ENCODE measurements around the gene DMRT3.
A peak's percentile ranks its signal among the peaks of the same experiment; 100 is the strongest.
"Not testable (repeated sequence)": the region's sequence is repeated elsewhere in the genome, so short reads cannot be mapped to it uniquely, and the experiment has no call there.

Gene DMRT3

GRCh38 chr9:980640-981039, 4.2 kb downstream of the DMRT3 start:
- no peak overlapping the region for H3K4me3 ChIP-seq (ENCODE audit: low read length)
- H3K27me3 ChIP-seq (replicated peaks; ENCODE audit: control insufficient read depth, insufficient read depth, low read length) = peaks cover 37% of the 10 kb centered on the region
- no peaks in the 10 kb centered on the region for H3K36me3 ChIP-seq (ENCODE audit: control insufficient read depth, insufficient read depth, low read length, severe bottlenecking)
- H3K4me1 ChIP-seq (ENCODE audit: control insufficient read depth, insufficient read depth, low read length) = peaks cover 16% of the 10 kb centered on the region
- H3K9me3 ChIP-seq (ENCODE audit: control insufficient read depth, low read length) = no peaks in the 10 kb centered on the region
- DNase-seq (ENCODE audit: low read depth) = no peak
- H3K9ac ChIP-seq (ENCODE audit: low read length) = no peak overlapping the region

DNA sequence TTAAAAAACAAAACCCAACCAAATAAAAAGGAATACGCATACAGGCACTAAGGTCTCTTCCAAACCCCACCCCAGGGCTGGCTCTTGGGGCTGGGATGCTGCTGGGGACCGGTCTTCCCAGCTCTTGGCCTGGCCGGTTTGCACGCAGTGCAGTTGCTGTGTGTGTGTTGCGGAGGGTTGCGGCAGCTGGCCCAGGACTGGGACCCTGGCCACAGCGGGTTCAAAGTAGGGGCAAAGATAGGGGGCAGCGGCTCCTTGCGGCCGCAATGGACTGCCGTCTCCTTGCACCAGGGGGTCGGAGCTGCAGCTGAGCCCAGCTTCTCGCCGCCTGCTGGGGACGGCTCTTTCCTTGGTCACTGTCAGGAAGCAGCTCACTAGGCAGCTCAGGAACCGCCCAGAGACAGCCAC, 5.0 kb downstream of the DMRT3 start:
- Histone ChIP-seq H3K9me3 (ENCODE audit: control insufficient read depth, low read length) (no peaks in the 10 kb centered on the region), H3K27me3 (replicated peaks; ENCODE audit: control insufficient read depth, insufficient read depth, low read length) (peaks cover 40% of the 10 kb centered on the region), H3K4me1 (ENCODE audit: control insufficient read depth, insufficient read depth, low read length) (peaks cover 13% of the 10 kb centered on the region), H3K36me3 (ENCODE audit: control insufficient read depth, insufficient read depth, low read length, severe bottlenecking) (no peaks in the 10 kb centered on the region), H3K9ac (ENCODE audit: low read length) (no peak overlapping the region), H3K4me3 (ENCODE audit: low read length) (no peak overlapping the region)
- DNase-seq (ENCODE audit: low read depth) = no peak

DNA sequence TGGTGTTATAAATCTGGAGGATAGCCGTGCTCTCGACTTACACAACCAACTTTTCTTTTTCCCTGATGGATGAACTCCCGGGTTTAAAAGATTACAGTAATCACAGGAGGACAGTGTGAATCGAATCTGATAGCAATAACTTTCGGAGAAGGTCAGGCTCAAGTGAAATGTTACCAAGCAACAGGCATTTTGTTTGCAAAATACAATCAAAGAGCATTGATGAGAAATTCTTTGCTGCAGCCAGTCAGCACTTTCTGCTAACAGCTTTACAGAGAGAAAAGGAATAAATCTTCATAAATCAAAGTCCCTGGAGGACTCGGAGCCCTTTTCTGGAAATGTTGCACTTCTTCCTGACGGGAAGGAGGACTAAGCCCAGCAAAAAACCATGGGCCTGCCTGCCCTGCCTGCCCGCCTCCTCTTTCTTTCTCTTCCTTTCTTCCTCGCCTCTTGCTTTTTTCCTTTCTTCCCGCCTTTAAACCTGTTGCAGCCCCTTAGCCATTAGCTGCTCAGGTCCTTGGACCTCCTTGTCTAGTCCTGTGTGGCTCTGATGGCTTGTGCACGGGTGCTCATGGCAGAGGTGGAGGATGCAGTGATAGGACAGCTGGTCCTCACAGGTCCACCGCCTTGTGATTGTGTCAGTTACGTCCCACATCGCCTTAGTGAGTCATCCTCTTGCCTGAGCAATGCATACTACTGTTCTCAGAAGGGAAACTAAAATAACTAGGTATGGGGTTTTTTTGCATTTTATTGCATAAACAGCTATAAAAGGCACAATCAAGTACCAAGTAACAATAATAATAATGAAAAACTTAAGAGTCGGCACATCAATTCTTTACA, 6.2 kb downstream of the DMRT3 start:
- Histone ChIP-seq H3K36me3 (ENCODE audit: control insufficient read depth, insufficient read depth, low read length, severe bottlenecking) (no peaks in the 10 kb centered on the region), H3K4me1 (ENCODE audit: control insufficient read depth, insufficient read depth, low read length) (peaks cover 13% of the 10 kb centered on the region), H3K9me3 (ENCODE audit: control insufficient read depth, low read length) (no peaks in the 10 kb centered on the region), H3K9ac (ENCODE audit: low read length) (no peak overlapping the region), H3K4me3 (ENCODE audit: low read length) (no peak overlapping the region), H3K27me3 (replicated peaks; ENCODE audit: control insufficient read depth, insufficient read depth, low read length) (peaks cover 38% of the 10 kb centered on the region)
- DNase-seq (ENCODE audit: low read depth) = no peak

GRCh38 chr9:994005-994404, 17.6 kb downstream of the DMRT3 start:
- H3K36me3 ChIP-seq (ENCODE audit: control insufficient read depth, insufficient read depth, low read length, severe bottlenecking) = no peaks in the 10 kb centered on the region
- no peak overlapping the region for H3K4me3 ChIP-seq (ENCODE audit: low read length)

DNA sequence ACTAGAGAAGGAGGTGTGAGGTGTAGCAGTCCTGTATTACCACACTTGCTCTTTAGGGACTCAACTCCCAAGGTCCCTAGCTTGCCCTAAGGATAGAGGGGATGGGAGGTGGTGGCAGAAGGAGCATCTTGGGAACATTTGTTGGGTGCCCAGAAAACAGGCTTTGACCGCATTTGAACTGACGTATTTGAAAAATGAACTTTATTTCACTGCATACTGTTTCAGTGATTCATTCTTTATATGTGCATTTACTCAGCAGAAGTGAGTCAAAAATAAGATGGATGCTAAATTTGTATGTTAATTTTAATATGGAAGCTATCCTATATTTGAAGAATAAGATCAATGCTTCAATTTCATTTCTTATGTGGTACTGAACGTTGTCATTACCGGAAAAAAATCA, 18.7 kb downstream of the DMRT3 start:
- Histone ChIP-seq H3K36me3 (ENCODE audit: control insufficient read depth, insufficient read depth, low read length, severe bottlenecking) (no peaks in the 10 kb centered on the region), H3K9me3 (ENCODE audit: control insufficient read depth, low read length) (no peaks in the 10 kb centered on the region), H3K4me3 (ENCODE audit: low read length) (no peak overlapping the region), H3K27me3 (replicated peaks; ENCODE audit: control insufficient read depth, insufficient read depth, low read length) (peaks cover 21% of the 10 kb centered on the region), H3K9ac (ENCODE audit: low read length) (no peak overlapping the region), H3K4me1 (ENCODE audit: control insufficient read depth, insufficient read depth, low read length) (peaks cover 11% of the 10 kb centered on the region)
- DNase-seq (ENCODE audit: low read depth) = no peak

More at GRCh38 chr9:994005-994404, 17.6 kb downstream of the DMRT3 start:
- Histone ChIP-seq H3K4me1 (ENCODE audit: control insufficient read depth, insufficient read depth, low read length) (peaks cover 11% of the 10 kb centered on the region), H3K9ac (ENCODE audit: low read length) (no peak overlapping the region), H3K27me3 (replicated peaks; ENCODE audit: control insufficient read depth, insufficient read depth, low read length) (peaks cover 30% of the 10 kb centered on the region), H3K9me3 (ENCODE audit: control insufficient read depth, low read length) (no peaks in the 10 kb centered on the region)
- no peak for DNase-seq (ENCODE audit: low read depth)

DNA sequence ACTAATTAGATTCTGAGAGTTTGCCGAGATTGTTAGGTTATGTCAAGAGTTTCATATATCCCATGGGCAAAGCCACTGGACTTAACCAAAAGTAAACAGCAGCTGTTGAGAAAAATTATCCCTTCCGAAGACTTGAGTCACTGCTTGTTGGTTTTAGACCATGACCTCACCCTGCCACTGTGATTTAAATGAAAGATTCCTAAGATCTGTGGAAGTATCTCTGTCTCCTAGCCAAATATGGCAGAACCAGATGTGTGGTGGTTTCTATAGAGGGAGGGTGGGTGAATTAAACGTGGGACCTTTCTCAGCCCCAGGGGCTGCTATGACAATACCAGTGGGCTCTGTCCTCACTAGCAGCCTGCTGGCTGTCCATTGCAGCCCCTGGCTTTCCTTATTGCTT, 19.3 kb downstream of the DMRT3 start:
- Histone ChIP-seq H3K27me3 (replicated peaks; ENCODE audit: control insufficient read depth, insufficient read depth, low read length) (peaks cover 15% of the 10 kb centered on the region), H3K4me1 (ENCODE audit: control insufficient read depth, insufficient read depth, low read length) (peaks cover 11% of the 10 kb centered on the region), H3K4me3 (ENCODE audit: low read length) (no peak overlapping the region), H3K36me3 (ENCODE audit: control insufficient read depth, insufficient read depth, low read length, severe bottlenecking) (no peaks in the 10 kb centered on the region), H3K9ac (ENCODE audit: low read length) (no peak overlapping the region), H3K9me3 (ENCODE audit: control insufficient read depth, low read length) (no peaks in the 10 kb centered on the region)
- DNase-seq (ENCODE audit: low read depth) = peak; percentile 31

GRCh38 chr9:998299-999110, 22.1 kb downstream of the DMRT3 start:
- Histone ChIP-seq H3K4me1 (ENCODE audit: control insufficient read depth, insufficient read depth, low read length) (peaks cover 23% of the 10 kb centered on the region), H3K4me3 (ENCODE audit: low read length) (peak overlapping the region; percentile 20)
- not testable (repeated sequence) for H3K9ac ChIP-seq (ENCODE audit: low read length); DNase-seq (ENCODE audit: low read depth); H3K27me3 ChIP-seq (replicated peaks; ENCODE audit: control insufficient read depth, insufficient read depth, low read length); H3K9me3 ChIP-seq (ENCODE audit: control insufficient read depth, low read length); H3K36me3 ChIP-seq (ENCODE audit: control insufficient read depth, insufficient read depth, low read length, severe bottlenecking)

DNA sequence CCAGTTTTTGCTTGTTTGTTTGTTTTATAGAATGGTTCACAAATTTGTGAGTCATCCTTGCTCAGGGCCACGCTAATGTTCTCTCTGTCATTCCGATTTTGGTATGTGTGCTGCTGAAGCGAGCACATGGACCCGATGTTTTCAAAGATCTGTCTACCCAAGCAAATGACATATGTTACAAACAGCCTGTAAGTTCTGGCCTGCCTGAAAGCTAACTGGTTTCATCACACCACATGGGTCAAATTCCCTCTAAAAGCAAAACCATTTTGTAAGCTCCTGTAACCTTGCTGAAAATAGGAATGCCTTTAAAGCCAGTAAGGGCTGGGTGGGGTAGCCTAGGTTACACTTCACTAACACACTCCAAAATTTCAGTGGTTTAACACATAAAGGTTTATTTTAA, 25.4 kb downstream of the DMRT3 start:
- H3K27me3 ChIP-seq (replicated peaks; ENCODE audit: control insufficient read depth, insufficient read depth, low read length) = no peaks in the 10 kb centered on the region
- H3K9me3 ChIP-seq (ENCODE audit: control insufficient read depth, low read length) = no peaks in the 10 kb centered on the region
- peaks cover 18% of the 10 kb centered on the region for H3K4me1 ChIP-seq (ENCODE audit: control insufficient read depth, insufficient read depth, low read length)
- H3K4me3 ChIP-seq (ENCODE audit: low read length) = no peak overlapping the region
- H3K36me3 ChIP-seq (ENCODE audit: control insufficient read depth, insufficient read depth, low read length, severe bottlenecking) = no peaks in the 10 kb centered on the region
- H3K9ac ChIP-seq (ENCODE audit: low read length) = no peak overlapping the region
- DNase-seq (ENCODE audit: low read depth) = peak; percentile 27

DNA sequence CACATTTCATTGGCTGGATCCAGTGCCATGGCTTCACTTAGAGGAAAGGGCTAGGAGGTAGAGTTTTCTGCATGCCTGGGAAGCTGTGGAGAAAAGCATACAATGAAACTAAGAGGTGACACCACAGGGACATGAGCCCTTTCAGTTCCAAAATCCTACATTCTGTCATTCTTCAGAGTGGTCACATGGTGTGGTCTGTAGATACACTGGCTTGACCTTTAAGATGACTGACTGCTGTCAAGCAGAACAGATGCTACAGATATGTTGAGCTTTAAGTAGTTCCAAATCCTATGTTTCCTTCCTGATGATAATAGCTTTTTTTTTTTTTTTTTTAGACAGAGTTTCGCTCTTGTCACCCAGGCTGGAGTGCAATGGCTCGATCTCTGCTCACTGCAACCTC, 26.2 kb downstream of the DMRT3 start:
- Histone ChIP-seq H3K36me3 (ENCODE audit: control insufficient read depth, insufficient read depth, low read length, severe bottlenecking) (no peaks in the 10 kb centered on the region), H3K4me1 (ENCODE audit: control insufficient read depth, insufficient read depth, low read length) (peaks cover 26% of the 10 kb centered on the region), H3K9ac (ENCODE audit: low read length) (no peak overlapping the region), H3K27me3 (replicated peaks; ENCODE audit: control insufficient read depth, insufficient read depth, low read length) (no peaks in the 10 kb centered on the region), H3K9me3 (ENCODE audit: control insufficient read depth, low read length) (no peaks in the 10 kb centered on the region), H3K4me3 (ENCODE audit: low read length) (no peak overlapping the region)
- DNase-seq (ENCODE audit: low read depth) = no peak

- Histone ChIP-seq H3K27me3 (replicated peaks; ENCODE audit: control insufficient read depth, insufficient read depth, low read length) (no peaks in the 10 kb centered on the region), H3K4me1 (ENCODE audit: control insufficient read depth, insufficient read depth, low read length) (peaks cover 43% of the 10 kb centered on the region), H3K36me3 (ENCODE audit: control insufficient read depth, insufficient read depth, low read length, severe bottlenecking) (no peaks in the 10 kb centered on the region), H3K9me3 (ENCODE audit: control insufficient read depth, low read length) (no peaks in the 10 kb centered on the region), H3K9ac (ENCODE audit: low read length) (no peak overlapping the region), H3K4me3 (ENCODE audit: low read length) (no peak overlapping the region)
- peak; percentile 65 for DNase-seq (ENCODE audit: low read depth)
Observed at GRCh38 chr9:1005043-1005667, 28.7 kb downstream of the DMRT3 start.

GRCh38 chr9:1007312-1007711, 30.9 kb downstream of the DMRT3 start:
- no peaks in the 10 kb centered on the region for H3K36me3 ChIP-seq (ENCODE audit: control insufficient read depth, insufficient read depth, low read length, severe bottlenecking)
- H3K9ac ChIP-seq (ENCODE audit: low read length) = peak overlapping the region; percentile 20
- DNase-seq (ENCODE audit: low read depth) = peak; percentile 17
- no peak overlapping the region for H3K4me3 ChIP-seq (ENCODE audit: low read length)
- peaks cover 35% of the 10 kb centered on the region for H3K4me1 ChIP-seq (ENCODE audit: control insufficient read depth, insufficient read depth, low read length)
- H3K9me3 ChIP-seq (ENCODE audit: control insufficient read depth, low read length) = no peaks in the 10 kb centered on the region
- no peaks in the 10 kb centered on the region for H3K27me3 ChIP-seq (replicated peaks; ENCODE audit: control insufficient read depth, insufficient read depth, low read length)

Data from adipocyte (in vitro differentiated cells).